ENCODE measurements around the gene ADAMTSL3. TPM values are rescaled to one million over a fixed set of nuclear protein-coding genes. Genes with fewer than 3 reads are reported as not detected.

The ADAMTSL3 gene
- total RNA-seq, 1 donor from 2014 or later, result 0.17 TPM

DNA sequence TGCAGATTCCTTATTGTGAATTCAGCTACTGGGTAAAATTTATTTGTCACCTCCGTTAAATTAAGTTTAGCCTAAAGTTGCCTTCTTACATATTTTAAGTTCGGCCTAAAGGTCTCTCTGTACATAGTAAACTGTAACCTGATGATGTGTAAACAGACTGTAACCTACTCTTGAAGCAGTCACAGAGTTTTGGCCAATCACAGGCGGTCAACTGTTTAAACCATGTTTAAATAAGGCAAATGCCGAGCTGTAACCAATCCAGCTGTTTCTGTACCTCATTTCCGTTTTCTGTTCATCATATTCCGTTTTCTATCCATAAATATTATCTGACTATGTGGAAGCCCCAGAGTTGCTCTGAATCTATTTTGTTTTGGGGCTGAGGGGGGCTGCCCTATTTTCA lies 2.4 kb upstream of the ADAMTSL3 start:
- Mint-ChIP-seq H3K27ac (ENCODE audit: unreplicated experiment) (no peak overlapping the region), H3K27me3 (ENCODE audit: low read depth) (peaks cover 40% of the 10 kb centered on the region)

DNA sequence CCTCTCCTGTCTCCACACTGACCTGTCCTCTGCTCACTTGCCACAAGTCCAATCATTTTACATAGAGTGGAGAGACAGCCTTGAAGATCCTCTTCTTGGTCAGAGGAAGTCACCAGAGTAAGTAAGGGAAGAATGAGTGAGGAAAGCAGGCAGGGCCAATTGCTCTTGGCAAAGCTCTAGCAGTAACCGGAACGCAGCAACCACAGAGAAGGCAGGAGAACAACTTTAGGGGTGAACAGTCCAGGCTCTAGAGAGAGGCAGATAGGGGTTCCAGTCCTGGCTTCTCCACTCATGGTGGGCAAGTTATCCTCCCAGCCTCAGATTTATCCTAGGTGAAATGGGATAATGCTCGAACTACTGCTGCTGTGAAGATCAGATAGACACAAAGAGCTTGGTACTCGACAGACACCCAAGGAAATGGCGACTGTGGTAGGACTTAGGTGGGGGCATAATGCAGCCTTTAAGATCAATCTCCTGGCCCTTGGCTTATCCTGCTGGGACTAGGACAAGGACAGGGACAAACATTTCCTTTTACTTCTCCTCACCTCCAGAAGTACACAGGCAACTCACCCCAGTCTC lies 1.2 kb upstream of the ADAMTSL3 start:
- Mint-ChIP-seq H3K9me3 (ENCODE audit: low read depth) (peaks cover 2% of the 10 kb centered on the region), H3K4me3 (ENCODE audit: unreplicated experiment) (no peak overlapping the region), H3K36me3 (ENCODE audit: low read depth) (no peaks in the 10 kb centered on the region), H3K4me1 (ENCODE audit: low read depth) (no peaks in the 10 kb centered on the region), H3K27ac (ENCODE audit: unreplicated experiment) (no peak overlapping the region), H3K27me3 (ENCODE audit: low read depth) (peaks cover 50% of the 10 kb centered on the region)
- TF ChIP-seq, protein P1, sequence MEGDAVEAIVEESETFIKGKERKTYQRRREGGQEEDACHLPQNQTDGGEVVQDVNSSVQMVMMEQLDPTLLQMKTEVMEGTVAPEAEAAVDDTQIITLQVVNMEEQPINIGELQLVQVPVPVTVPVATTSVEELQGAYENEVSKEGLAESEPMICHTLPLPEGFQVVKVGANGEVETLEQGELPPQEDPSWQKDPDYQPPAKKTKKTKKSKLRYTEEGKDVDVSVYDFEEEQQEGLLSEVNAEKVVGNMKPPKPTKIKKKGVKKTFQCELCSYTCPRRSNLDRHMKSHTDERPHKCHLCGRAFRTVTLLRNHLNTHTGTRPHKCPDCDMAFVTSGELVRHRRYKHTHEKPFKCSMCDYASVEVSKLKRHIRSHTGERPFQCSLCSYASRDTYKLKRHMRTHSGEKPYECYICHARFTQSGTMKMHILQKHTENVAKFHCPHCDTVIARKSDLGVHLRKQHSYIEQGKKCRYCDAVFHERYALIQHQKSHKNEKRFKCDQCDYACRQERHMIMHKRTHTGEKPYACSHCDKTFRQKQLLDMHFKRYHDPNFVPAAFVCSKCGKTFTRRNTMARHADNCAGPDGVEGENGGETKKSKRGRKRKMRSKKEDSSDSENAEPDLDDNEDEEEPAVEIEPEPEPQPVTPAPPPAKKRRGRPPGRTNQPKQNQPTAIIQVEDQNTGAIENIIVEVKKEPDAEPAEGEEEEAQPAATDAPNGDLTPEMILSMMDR (IDR thresholded peaks at IDR 0.05), result no peak
- DNase-seq (ENCODE audit: low spot score), result no peak

More for the DNA sequence above, 2.4 kb upstream of the ADAMTSL3 start:
- TF ChIP-seq, protein P1 (IDR thresholded peaks at IDR 0.05), result no peak
- H3K9me3 Mint-ChIP-seq (ENCODE audit: low read depth), result peaks cover 2% of the 10 kb centered on the region
- no peaks in the 10 kb centered on the region for H3K4me1 Mint-ChIP-seq (ENCODE audit: low read depth)
- no peaks in the 10 kb centered on the region for H3K36me3 Mint-ChIP-seq (ENCODE audit: low read depth)
- H3K4me3 Mint-ChIP-seq (ENCODE audit: unreplicated experiment), result no peak overlapping the region
- DNase-seq (ENCODE audit: low spot score), result no peak

DNA sequence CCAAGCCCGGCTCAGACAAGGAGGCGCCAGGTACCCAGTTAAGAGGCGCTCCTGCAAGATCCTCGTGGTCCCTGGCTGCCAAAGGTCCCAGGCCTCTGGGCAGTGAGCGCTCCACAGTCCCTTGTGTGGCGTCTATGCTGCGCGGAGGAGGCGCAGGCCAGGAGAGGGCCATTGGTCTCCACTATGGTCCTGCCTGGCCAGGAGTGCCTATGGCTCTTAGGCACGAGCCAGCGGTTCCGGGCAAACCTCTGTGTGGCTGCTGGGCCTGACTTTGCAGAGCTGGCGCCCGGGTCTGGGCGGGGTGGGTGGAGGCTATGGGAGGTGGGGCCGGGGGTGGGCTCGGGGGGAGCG lies 660 bp upstream of the ADAMTSL3 start:
- Mint-ChIP-seq H3K4me3 (ENCODE audit: unreplicated experiment) (no peak overlapping the region), H3K4me1 (ENCODE audit: low read depth) (no peaks in the 10 kb centered on the region), H3K27me3 (ENCODE audit: low read depth) (peaks cover 53% of the 10 kb centered on the region), H3K36me3 (ENCODE audit: low read depth) (no peaks in the 10 kb centered on the region), H3K9me3 (ENCODE audit: low read depth) (peaks cover 2% of the 10 kb centered on the region), H3K27ac (ENCODE audit: unreplicated experiment) (no peak overlapping the region)
- TF ChIP-seq, protein P1 (IDR thresholded peaks at IDR 0.05), result no peak
- no peak for DNase-seq (ENCODE audit: low spot score)

DNA sequence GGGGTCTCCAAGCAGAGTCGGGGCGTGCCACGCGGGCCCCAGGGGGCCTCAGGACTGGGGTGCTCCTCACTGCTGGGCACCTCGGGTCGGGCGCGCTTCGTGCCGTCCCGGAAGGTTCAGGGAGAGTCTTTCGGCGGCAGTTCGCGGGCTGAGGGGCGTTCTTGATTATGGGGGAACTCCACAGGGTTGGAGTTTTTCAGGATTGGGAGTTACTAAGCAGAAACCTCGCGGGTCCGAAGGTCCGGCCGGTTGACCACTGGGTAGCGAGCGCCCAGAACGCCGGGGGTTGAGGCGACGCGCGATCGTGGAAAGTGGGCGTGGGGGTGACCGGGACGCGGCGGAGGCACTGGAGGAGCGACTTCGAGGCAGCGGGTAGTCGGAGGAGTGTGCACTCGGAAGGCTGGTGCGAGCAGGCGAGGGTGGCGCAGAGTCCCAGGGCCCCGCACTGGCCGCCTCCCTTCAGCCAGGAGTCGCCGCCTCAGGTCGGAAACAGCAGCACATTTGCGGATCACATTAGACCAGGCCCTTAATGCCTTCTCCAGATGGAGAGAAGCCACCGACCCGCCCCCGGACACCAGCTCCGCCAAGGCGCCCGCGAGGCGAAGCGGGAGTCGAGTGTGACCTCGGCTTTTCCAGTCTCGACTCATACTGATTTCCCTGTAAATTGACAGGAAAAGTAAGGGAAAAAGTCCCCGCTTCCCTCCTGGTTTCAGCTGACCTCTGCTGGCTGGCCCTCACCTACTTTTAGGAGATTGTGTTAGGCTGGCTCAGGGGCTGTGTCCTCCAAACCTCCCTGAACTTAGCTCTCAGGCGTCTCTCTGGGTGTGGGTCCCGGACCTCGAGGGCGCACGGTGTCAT lies 685 bp downstream of the ADAMTSL3 start:
- H3K27me3 Mint-ChIP-seq (ENCODE audit: low read depth), result peaks cover 60% of the 10 kb centered on the region
- H3K4me3 Mint-ChIP-seq (ENCODE audit: unreplicated experiment), result no peak overlapping the region
- no peak for DNase-seq (ENCODE audit: low spot score)
- peaks cover 2% of the 10 kb centered on the region for H3K9me3 Mint-ChIP-seq (ENCODE audit: low read depth)
- no peaks in the 10 kb centered on the region for H3K36me3 Mint-ChIP-seq (ENCODE audit: low read depth)
- H3K4me1 Mint-ChIP-seq (ENCODE audit: low read depth), result no peaks in the 10 kb centered on the region
- TF ChIP-seq, protein P1 (IDR thresholded peaks at IDR 0.05), result no peak
- no peak overlapping the region for H3K27ac Mint-ChIP-seq (ENCODE audit: unreplicated experiment)

DNA sequence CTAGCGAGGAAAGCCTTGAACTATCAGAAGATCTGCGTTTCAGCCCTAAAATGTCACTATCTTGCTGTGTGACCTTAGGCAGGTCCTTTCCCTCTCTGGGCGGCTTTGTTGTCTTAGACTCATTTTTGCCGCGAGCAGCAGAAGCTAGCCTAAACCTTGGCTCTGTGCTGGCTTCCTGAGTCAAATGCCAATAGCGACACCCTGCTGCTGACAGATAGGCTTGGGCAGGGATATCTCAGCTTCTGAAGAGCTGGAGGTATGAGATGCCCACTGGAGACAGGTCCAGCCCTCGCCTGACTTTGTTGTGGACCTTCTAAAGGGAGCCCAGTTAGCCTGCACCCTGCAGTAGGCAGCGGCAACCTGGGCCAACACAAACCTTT lies 1.3 kb downstream of the ADAMTSL3 start:
- Mint-ChIP-seq H3K4me3 (ENCODE audit: unreplicated experiment) (no peak overlapping the region), H3K4me1 (ENCODE audit: low read depth) (no peaks in the 10 kb centered on the region), H3K36me3 (ENCODE audit: low read depth) (no peaks in the 10 kb centered on the region), H3K9me3 (ENCODE audit: low read depth) (no peaks in the 10 kb centered on the region), H3K27ac (ENCODE audit: unreplicated experiment) (no peak overlapping the region), H3K27me3 (ENCODE audit: low read depth) (peaks cover 56% of the 10 kb centered on the region)
- no peak for DNase-seq (ENCODE audit: low spot score)
- TF ChIP-seq, protein P1 (IDR thresholded peaks at IDR 0.05), result no peak
